ENCODE results near the gene GALNT3.

GALNT3 gene

GRCh38 chr2:165795011-165795410 lies 964 bp upstream of the GALNT3 start:
- DNase-seq: no peak

GRCh38 chr2:165794536-165794928 lies 485 bp upstream of the GALNT3 start:
- peak; percentile 79 for DNase-seq

GRCh38 chr2:165793161-165793778 lies 777 bp downstream of the GALNT3 start:
- no peak for DNase-seq

GRCh38 chr2:165792104-165792454 lies 2.0 kb downstream of the GALNT3 start:
- DNase-seq: no peak

- no peak for DNase-seq
Measured at GRCh38 chr2:165791421-165792103, 2.5 kb downstream of the GALNT3 start.

- DNase-seq: no peak
Measured at GRCh38 chr2:165790466-165790865, 3.6 kb downstream of the GALNT3 start.

GRCh38 chr2:165787334-165787733 lies 6.7 kb downstream of the GALNT3 start:
- DNase-seq: peak; percentile 43

GRCh38 chr2:165779706-165780105 lies 14.3 kb downstream of the GALNT3 start:
- no peak for DNase-seq

- DNase-seq: no peak
Measured at GRCh38 chr2:165778653-165779451, 15.2 kb downstream of the GALNT3 start.

GRCh38 chr2:165778187-165778556 lies 15.9 kb downstream of the GALNT3 start:
- DNase-seq: no peak

- DNase-seq: no peak
Measured at GRCh38 chr2:165777522-165778186, 16.4 kb downstream of the GALNT3 start.

- no peak for DNase-seq
Measured at GRCh38 chr2:165776796-165777195, 17.3 kb downstream of the GALNT3 start.

GRCh38 chr2:165776013-165776412 lies 18.0 kb downstream of the GALNT3 start:
- DNase-seq: no peak

- DNase-seq: no peak
Measured at GRCh38 chr2:165773684-165774083, 20.4 kb downstream of the GALNT3 start.

- DNase-seq: no peak
Measured at GRCh38 chr2:165772183-165772582, 21.9 kb downstream of the GALNT3 start.

GRCh38 chr2:165766326-165766927 lies 27.6 kb downstream of the GALNT3 start:
- no peak for DNase-seq

GRCh38 chr2:165762723-165763122 lies 31.3 kb downstream of the GALNT3 start:
- no peak for DNase-seq

GRCh38 chr2:165757906-165758675 lies 36.0 kb downstream of the GALNT3 start:
- DNase-seq: no peak

- no peak for DNase-seq
Measured at GRCh38 chr2:165746501-165746900, 47.5 kb downstream of the GALNT3 start.

- no peak for DNase-seq
Measured at GRCh38 chr2:165745916-165746315, 48.1 kb downstream of the GALNT3 start.

- DNase-seq: peak; percentile 59
Measured at GRCh38 chr2:165743442-165743841, 50.6 kb downstream of the GALNT3 start.

- DNase-seq: no peak
Measured at GRCh38 chr2:165725421-165725820, 68.6 kb downstream of the GALNT3 start.
